PC-3 (cell line): Measurements from ENCODE around the gene CHI3L1. TPM values are rescaled to one million over a fixed set of nuclear protein-coding genes. Genes with fewer than 3 reads are reported as not detected.

Experiments
- ATAC-seq: fragments of 200-7000 bp; cut with Tn5 transposase; 2 replicates; pipeline ENCODE4 v1.9.1; 2020; ENCODE audit warnings: mild to moderate bottlenecking, moderate library complexity
- BruUV-seq: library from RNA; stranded (reverse); fragments of 400-500 nt; replicated peaks from 2 replicates; lab custom pipeline; 2021; lab: Mats Ljungman, UMichigan
- CTCF ChIA-PET: fragments of 300-600 bp; sonication (Branson Sonifier 250); formaldehyde crosslinking; loops from one replicate; lab custom pipeline; 2022; ENCODE audit warnings: antibody characterized with exemption; lab: Charles Lee
- POLR2A ChIA-PET: fragments of 300-600 bp; sonication (Branson Sonifier 250); formaldehyde crosslinking; loops from one replicate; lab custom pipeline; 2022; ENCODE audit warnings: antibody characterized with exemption; ENCODE audit not compliant: unreplicated experiment; lab: Charles Lee
- DNase-seq: peaks from one replicate; pipeline ENCODE4 v3.0.0-alpha.2; 2015
- H2AFZ ChIP-seq: fragments of 300-600 bp; sonication (generic); 2 replicates; pipeline ENCODE4 v1.6.0; 2016; ENCODE audit warnings: antibody characterized with exemption, low read length
- H3F3A ChIP-seq: fragments of 300-600 bp; sonication (generic); one replicate; pipeline ENCODE4 v1.6.0; 2017; ENCODE audit warnings: antibody characterized with exemption, low read length, control low read depth, mild to moderate bottlenecking; ENCODE audit not compliant: unreplicated experiment
- H3K27ac ChIP-seq: fragments of 300-600 bp; sonication (generic); 2 replicates; pipeline ENCODE4 v1.5.1; 2016; ENCODE audit warnings: mild to moderate bottlenecking, low read length
- H3K27me3 ChIP-seq: fragments of 300-600 bp; sonication (generic); 2 replicates; pipeline ENCODE4 v1.6.1; 2016; ENCODE audit warnings: low read length, mixed read lengths
- H3K36me3 ChIP-seq: fragments of 300-600 bp; sonication (generic); 2 replicates; pipeline ENCODE4 v1.6.1; 2016; ENCODE audit warnings: low read depth, mixed run types, low read length, mixed read lengths
- H3K4me1 ChIP-seq: fragments of 300-600 bp; sonication (generic); 2 replicates; pipeline ENCODE4 v1.5.1; 2016; ENCODE audit warnings: low read length; ENCODE audit not compliant: insufficient read depth
- H3K4me2 ChIP-seq: fragments of 300-600 bp; sonication (generic); 2 replicates; pipeline ENCODE4 v1.6.0; 2016; ENCODE audit warnings: low read length
- H3K4me3 ChIP-seq: fragments of 300-600 bp; sonication (generic); 2 replicates; pipeline ENCODE4 v1.5.1; 2016; ENCODE audit warnings: mild to moderate bottlenecking, low read length, mixed read lengths
- H3K79me2 ChIP-seq: fragments of 300-600 bp; sonication (generic); 2 replicates; pipeline ENCODE4 v1.6.1; 2017; ENCODE audit warnings: low read length, mixed read lengths
- H3K9ac ChIP-seq: fragments of 300-600 bp; sonication (generic); 2 replicates; pipeline ENCODE4 v1.6.0; 2016; ENCODE audit warnings: mild to moderate bottlenecking, low read length
- H3K9me2 ChIP-seq: fragments of 300-600 bp; sonication (generic); replicated peaks from 2 replicates; pipeline ENCODE4 v1.6.1; 2016; ENCODE audit warnings: mixed run types, low read length, mixed read lengths
- H3K9me3 ChIP-seq: fragments of 300-600 bp; sonication (generic); 2 replicates; pipeline ENCODE4 v1.6.1; 2016; ENCODE audit warnings: low read length, mixed read lengths
- H4K20me1 ChIP-seq: fragments of 300-600 bp; sonication (generic); 2 replicates; pipeline ENCODE4 v1.6.1; 2016; ENCODE audit warnings: low read length, mixed read lengths
- EZH2 ChIP-seq: fragments of 300-600 bp; sonication (generic); IDR thresholded peaks from one replicate; pipeline ENCODE4 v1.6.1; 2017; ENCODE audit warnings: antibody characterized with exemption, mild to moderate bottlenecking, low read length; ENCODE audit not compliant: unreplicated experiment
- EZH2phosphoT487 ChIP-seq: fragments of 300-600 bp; sonication (generic); IDR thresholded peaks from 2 replicates; pipeline ENCODE4 v1.6.1; 2018; ENCODE audit warnings: mild to moderate bottlenecking, antibody characterized with exemption, low read length, borderline replicate concordance
- intact Hi-C: fragments of 100-400 bp; cut with micrococcal nuclease; formaldehyde crosslinking; loops from 2 replicates; pipeline ENCODE4 v1.9.0; 2023
- total RNA-seq: library from RNA; depleted of rRNA; stranded (reverse); fragments of >200 nt; gene quantifications from 2 replicates; pipeline ENCODE4 v1.2.3, GENCODE V29; 2014
- TF ChIP-seq, protein P1 (sequence below): fragments of 300-600 bp; sonication (generic); conservative IDR thresholded peaks from 2 replicates; pipeline ENCODE4 v1.5.1; 2017; ENCODE audit warnings: antibody characterized with exemption, low read depth, mild to moderate bottlenecking, low read length

The CHI3L1 gene
- total RNA-seq, 1 experiment from 2014 or later: not detected

DNA sequence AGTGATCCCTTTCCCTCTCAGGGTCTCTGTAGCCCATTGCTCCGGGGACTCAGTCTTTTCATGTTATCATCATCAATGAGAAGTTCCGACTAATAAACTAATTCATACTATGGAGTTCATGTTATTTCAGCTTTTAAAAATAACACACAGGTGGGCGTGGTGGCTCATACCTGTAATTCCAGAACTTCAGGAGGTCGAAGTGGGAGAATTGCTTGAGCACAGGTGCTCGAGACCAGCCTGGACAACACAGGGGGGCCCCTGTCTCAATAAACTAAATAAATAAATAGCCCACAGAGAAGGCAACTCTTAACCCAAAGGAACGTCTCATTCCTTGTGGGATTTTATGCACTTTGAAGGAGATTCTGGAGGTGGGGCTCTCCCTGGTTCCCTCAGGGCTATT is 25.3 kb downstream of the CHI3L1 start:
- intact Hi-C loops: no loop called here
- CTCF ChIA-PET: no interaction called here
- no TSS peak for BruUV-seq
- Histone ChIP-seq H3K4me2 (no peak overlapping the region), H3K9ac (no peak overlapping the region), H3K9me3 (peaks cover 11% of the 10 kb centered on the region; the same call in 1 of the 2 replicates), H3K36me3 (no peaks in the 10 kb centered on the region), H2AFZ (no peak overlapping the region), H3K79me2 (no peaks in the 10 kb centered on the region), H3K27ac (no peak overlapping the region), H3K4me3 (no peak overlapping the region), H3K27me3 (peaks cover 42% of the 10 kb centered on the region), H3K9me2 (no peaks in the 10 kb centered on the region), H4K20me1 (no peaks in the 10 kb centered on the region), H3K4me1 (peaks cover 7% of the 10 kb centered on the region), H3F3A (no peaks in the 10 kb centered on the region)
- DNase-seq: no peak
- no peak for ATAC-seq
- TF ChIP-seq EZH2phosphoT487 (no peak), EZH2 (no peak)
- TF ChIP-seq, protein P1, sequence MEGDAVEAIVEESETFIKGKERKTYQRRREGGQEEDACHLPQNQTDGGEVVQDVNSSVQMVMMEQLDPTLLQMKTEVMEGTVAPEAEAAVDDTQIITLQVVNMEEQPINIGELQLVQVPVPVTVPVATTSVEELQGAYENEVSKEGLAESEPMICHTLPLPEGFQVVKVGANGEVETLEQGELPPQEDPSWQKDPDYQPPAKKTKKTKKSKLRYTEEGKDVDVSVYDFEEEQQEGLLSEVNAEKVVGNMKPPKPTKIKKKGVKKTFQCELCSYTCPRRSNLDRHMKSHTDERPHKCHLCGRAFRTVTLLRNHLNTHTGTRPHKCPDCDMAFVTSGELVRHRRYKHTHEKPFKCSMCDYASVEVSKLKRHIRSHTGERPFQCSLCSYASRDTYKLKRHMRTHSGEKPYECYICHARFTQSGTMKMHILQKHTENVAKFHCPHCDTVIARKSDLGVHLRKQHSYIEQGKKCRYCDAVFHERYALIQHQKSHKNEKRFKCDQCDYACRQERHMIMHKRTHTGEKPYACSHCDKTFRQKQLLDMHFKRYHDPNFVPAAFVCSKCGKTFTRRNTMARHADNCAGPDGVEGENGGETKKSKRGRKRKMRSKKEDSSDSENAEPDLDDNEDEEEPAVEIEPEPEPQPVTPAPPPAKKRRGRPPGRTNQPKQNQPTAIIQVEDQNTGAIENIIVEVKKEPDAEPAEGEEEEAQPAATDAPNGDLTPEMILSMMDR: no peak
- POLR2A ChIA-PET: no interaction called here

DNA sequence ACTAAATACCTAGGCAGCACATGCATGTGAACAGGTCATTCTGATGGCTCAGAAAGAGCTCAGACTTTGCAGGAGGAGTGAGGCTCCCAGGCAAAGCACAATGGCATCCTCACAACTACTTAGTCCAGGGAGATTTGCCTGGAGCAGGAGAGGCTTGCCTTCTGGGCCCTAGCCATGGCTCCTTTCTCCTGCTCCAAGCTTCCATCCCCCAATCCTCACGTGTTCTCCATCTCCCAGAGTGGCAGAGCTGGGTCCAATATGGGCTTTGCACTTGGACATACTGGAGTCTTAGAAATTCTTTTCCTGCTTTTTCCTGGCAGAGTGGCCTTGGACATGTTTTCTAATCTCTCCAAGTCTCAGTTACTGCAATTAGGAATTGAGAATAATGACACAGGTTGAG is 26.7 kb downstream of the CHI3L1 start:
- no peak for DNase-seq
- ATAC-seq: no peak
- Histone ChIP-seq H2AFZ (no peak overlapping the region), H3K79me2 (no peaks in the 10 kb centered on the region), H3K9me2 (no peaks in the 10 kb centered on the region), H3K27me3 (peaks cover 42% of the 10 kb centered on the region), H3F3A (no peaks in the 10 kb centered on the region), H3K36me3 (no peaks in the 10 kb centered on the region), H3K4me3 (no peak overlapping the region), H3K4me2 (no peak overlapping the region), H3K4me1 (peaks cover 11% of the 10 kb centered on the region), H3K27ac (no peak overlapping the region), H4K20me1 (no peaks in the 10 kb centered on the region), H3K9ac (no peak overlapping the region), H3K9me3 (peaks cover 11% of the 10 kb centered on the region; the same call in 1 of the 2 replicates)
- ChIA-PET CTCF (no interaction called here), POLR2A (no interaction called here)
- TF ChIP-seq EZH2 (no peak), EZH2phosphoT487 (no peak)
- TF ChIP-seq, protein P1: no peak
- intact Hi-C loops: no loop called here
- no TSS peak for BruUV-seq

DNA sequence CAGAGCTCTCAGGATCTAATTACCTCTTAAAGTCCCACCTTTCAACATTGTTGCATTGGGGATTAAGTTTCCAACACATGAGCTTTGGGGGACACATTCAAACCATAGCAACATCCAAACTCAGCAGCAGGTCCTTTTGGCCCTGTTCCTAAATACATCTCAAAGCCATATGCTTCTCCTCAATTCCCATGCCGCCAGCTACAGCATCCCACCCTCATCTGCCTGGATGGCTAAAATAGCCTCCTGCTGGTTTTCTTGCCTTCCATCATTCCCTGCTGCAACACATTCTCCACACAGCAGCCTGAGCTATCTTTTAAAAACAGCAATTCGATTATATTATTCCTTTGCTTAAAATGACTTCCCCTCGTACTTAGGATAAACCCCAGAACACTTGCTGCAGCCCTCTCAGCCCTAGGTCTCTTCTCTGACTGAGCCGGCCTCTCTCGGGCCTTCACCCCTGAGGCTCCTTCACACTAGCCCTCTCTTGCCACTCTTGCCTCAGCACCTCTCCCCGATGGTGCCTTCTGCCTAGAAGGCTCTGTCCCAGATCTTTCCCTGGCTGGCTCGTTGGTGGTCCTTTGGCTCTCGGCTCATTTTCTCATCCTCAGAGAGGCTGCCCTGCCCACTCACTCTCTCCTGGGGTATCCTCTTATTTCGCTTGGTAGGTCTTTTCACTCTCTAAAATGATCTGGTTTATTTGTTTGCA is 27.4 kb downstream of the CHI3L1 start:
- Histone ChIP-seq H4K20me1 (no peaks in the 10 kb centered on the region), H3K9me3 (peaks cover 11% of the 10 kb centered on the region; the same call in 1 of the 2 replicates), H3K4me2 (no peak overlapping the region), H3K79me2 (no peaks in the 10 kb centered on the region), H3K27ac (no peak overlapping the region), H2AFZ (no peak overlapping the region), H3F3A (peaks cover 1% of the 10 kb centered on the region), H3K27me3 (peaks cover 36% of the 10 kb centered on the region), H3K9ac (no peak overlapping the region), H3K4me3 (no peak overlapping the region), H3K36me3 (no peaks in the 10 kb centered on the region), H3K9me2 (no peaks in the 10 kb centered on the region), H3K4me1 (peaks cover 18% of the 10 kb centered on the region)
- CTCF ChIA-PET: no interaction called here
- POLR2A ChIA-PET: no interaction called here
- DNase-seq (no peak), ATAC-seq (no peak)
- intact Hi-C loops: no loop called here
- TF ChIP-seq, protein P1: no peak
- TF ChIP-seq EZH2 (no peak), EZH2phosphoT487 (no peak)
- no TSS peak for BruUV-seq
